ENCODE data around the gene ANKRD16. TPM values are rescaled to one million over a fixed set of nuclear protein-coding genes. Genes with fewer than 3 reads are reported as not detected.

ANKRD16 gene
- total and polyA plus RNA-seq, 2 of the 13 experiments (the other 11 are each of a cell fraction or from before 2014, with no cell fraction given): 8.0 to 11.4 TPM

DNA sequence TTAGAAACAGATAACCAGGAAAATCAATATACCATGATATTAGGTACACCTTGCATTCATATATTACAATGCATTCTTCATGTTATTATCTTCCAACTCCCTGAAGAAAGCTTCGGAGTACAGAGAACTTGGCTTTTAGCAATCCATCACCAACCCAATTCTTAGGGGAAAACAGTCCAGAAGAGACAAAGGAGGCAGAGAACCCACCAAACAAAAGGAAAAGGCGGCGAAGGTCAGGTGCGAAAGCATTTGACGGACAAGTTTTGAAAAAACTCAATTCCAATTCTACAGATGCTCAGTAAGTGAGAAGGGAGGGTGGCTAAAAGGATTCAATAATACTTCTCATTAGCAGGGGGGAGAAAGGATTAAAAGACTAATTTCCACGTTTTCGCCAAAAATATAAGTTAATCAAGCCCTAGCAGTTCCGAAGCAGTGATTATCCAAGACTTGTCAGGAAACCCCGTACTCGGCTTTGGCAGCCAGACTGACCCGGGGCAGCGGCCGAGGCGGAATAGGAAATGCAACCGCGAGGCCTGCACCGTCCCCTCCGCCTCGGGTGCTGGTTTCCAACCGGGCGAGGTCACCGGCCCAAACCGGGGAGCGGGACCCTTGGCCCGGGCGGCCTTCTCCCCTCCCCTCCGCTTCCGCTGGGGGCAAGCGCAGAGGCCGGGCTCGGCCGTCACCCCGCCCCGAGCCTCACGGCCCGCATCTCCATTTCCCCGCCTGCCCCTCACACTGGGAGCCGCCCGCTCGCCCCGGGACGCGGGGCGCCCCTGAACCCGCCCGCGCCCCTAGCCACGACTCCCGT lies 77.2 kb downstream of the ANKRD16 start (continued):
- TF ChIP-seq YEATS2 (CRISPR knock-in tag; IDR thresholded peaks at IDR 0.05; ENCODE audit: borderline replicate concordance) (no peak), NR2C2 (CRISPR knock-in tag; IDR thresholded peaks at IDR 0.05; ENCODE audit: borderline replicate concordance) (no peak), E2F2 (CRISPR knock-in tag; IDR thresholded peaks at IDR 0.05; ENCODE audit: borderline replicate concordance) (no peak), ATF2 (CRISPR knock-in tag; IDR thresholded peaks at IDR 0.05) (no peak), ZNF674 (CRISPR knock-in tag; IDR thresholded peaks at IDR 0.05; ENCODE audit: low read depth) (peak; percentile 10; the same call in 1 of the 2 replicates), RAD21 (CRISPR knock-in tag; IDR thresholded peaks at IDR 0.05) (0 out of 2 replicates have a peak, but pooled peaks have one; percentile 43), TFDP1 (CRISPR knock-in tag; IDR thresholded peaks at IDR 0.05; ENCODE audit: borderline replicate concordance) (no peak), NRL (CRISPR knock-in tag; IDR thresholded peaks at IDR 0.05; ENCODE audit: borderline replicate concordance) (no peak), KLF12 (CRISPR knock-in tag; IDR thresholded peaks at IDR 0.05; ENCODE audit: borderline replicate concordance) (no peak), ZNF607 (CRISPR knock-in tag; IDR thresholded peaks at IDR 0.05; ENCODE audit: borderline replicate concordance) (peak; percentile 60; the same call in 1 of the 2 replicates), ZFX (CRISPR knock-in tag; IDR thresholded peaks at IDR 0.05; ENCODE audit: low read depth) (peak; percentile 66; the same call in 1 of the 2 replicates), EHMT2 (IDR thresholded peaks at IDR 0.05; ENCODE audit: borderline replicate concordance, low read depth, low read length) (no peak), ZNF780A (CRISPR knock-in tag; IDR thresholded peaks at IDR 0.05) (no peak), ZNF367 (CRISPR knock-in tag; IDR thresholded peaks at IDR 0.05; ENCODE audit: borderline replicate concordance) (peak; percentile 17; the same call in 1 of the 2 replicates), RFXANK (CRISPR knock-in tag; IDR thresholded peaks at IDR 0.05) (no peak), MLLT10 (CRISPR knock-in tag; IDR thresholded peaks at IDR 0.05) (0 out of 2 replicates have a peak, but pooled peaks have one; percentile 53), KAT8 (CRISPR knock-in tag; IDR thresholded peaks at IDR 0.05) (no peak), HOXA9 (CRISPR knock-in tag; IDR thresholded peaks at IDR 0.05; ENCODE audit: borderline replicate concordance) (no peak), ZNF224 (CRISPR knock-in tag; IDR thresholded peaks at IDR 0.05) (no peak), ZEB1 (IDR thresholded peaks at IDR 0.05; ENCODE audit: insufficient replicate concordance, low read depth) (no peak), ZNF275 (CRISPR knock-in tag; IDR thresholded peaks at IDR 0.05; ENCODE audit: borderline replicate concordance) (0 out of 2 replicates have a peak, but pooled peaks have one; percentile 2), MBD4 (IDR thresholded peaks at IDR 0.05; ENCODE audit: borderline replicate concordance, low read length) (no peak), ZNF547 (CRISPR knock-in tag; IDR thresholded peaks at IDR 0.05) (no peak), ZSCAN20 (CRISPR knock-in tag; IDR thresholded peaks at IDR 0.05; ENCODE audit: borderline replicate concordance) (0 out of 2 replicates have a peak, but pooled peaks have one; percentile 64), SNAPC2 (CRISPR knock-in tag; IDR thresholded peaks at IDR 0.05) (no peak)
